HepG2 (cell line): ENCODE measurements around the gene RAB3A.
A peak's percentile ranks its signal among the peaks of the same experiment; 100 is the strongest.

ENCODE experiments used
- ATF4 ChIP-seq, 2 experiments: fragments of 450-650 bp in 1 of 2; sonication (generic) in 1 of 2; formaldehyde crosslinking; IDR thresholded peaks; 2 replicates each; pipeline versions ENCODE4 v1.5.0 to v1.8.0; 2020 to 2022; ENCODE audit warnings: mild to moderate bottlenecking in 1 of 2, missing genetic modification reagents in 1 of 2
- ATF7-NPFF ChIP-seq: sonication (generic); formaldehyde crosslinking; IDR thresholded peaks from 2 replicates; pipeline ENCODE4 v1.8.1; 2023; ENCODE audit warnings: mild to moderate bottlenecking, low read depth, missing genetic modification reagents, moderate library complexity
- CTCF ChIP-seq: sonication (generic); formaldehyde crosslinking; IDR thresholded peaks from 2 replicates; pipeline ENCODE4 v1.5.0; 2020; ENCODE audit warnings: mild to moderate bottlenecking, missing genetic modification reagents, moderate library complexity
- FOSL1 ChIP-seq: sonication (generic); formaldehyde crosslinking; IDR thresholded peaks from 2 replicates; pipeline ENCODE4 v1.9.0; 2021; ENCODE audit warnings: missing genetic modification reagents, borderline replicate concordance
- MAFG ChIP-seq: sonication (generic); formaldehyde crosslinking; IDR thresholded peaks from 2 replicates; pipeline ENCODE4 v1.5.1; 2020; ENCODE audit warnings: mild to moderate bottlenecking, missing genetic modification reagents
- PAWR ChIP-seq: sonication (generic); formaldehyde crosslinking; IDR thresholded peaks from 2 replicates; pipeline ENCODE4 v1.4.0; 2020; ENCODE audit warnings: missing genetic modification reagents, mild to moderate bottlenecking, borderline replicate concordance
- ZFX ChIP-seq: sonication (generic); formaldehyde crosslinking; IDR thresholded peaks from 2 replicates; pipeline ENCODE4 v1.4.0; 2020; ENCODE audit warnings: mild to moderate bottlenecking, low read depth, missing genetic modification reagents, moderate library complexity

GRCh38 chr19:18232540-18233223 lies 28.8 kb upstream of the RAB3A start:
- TF ChIP-seq ATF7-NPFF: no peak
- no peak for TF ChIP-seq FOSL1 (CRISPR knock-in tag)
- TF ChIP-seq CTCF: peak; percentile 43
- no peak for TF ChIP-seq ZFX (CRISPR knock-in tag)
- no peak for TF ChIP-seq MAFG (CRISPR knock-in tag)
- TF ChIP-seq ATF4 (CRISPR knock-in tag; IDR thresholded peaks at IDR 0.05): no peak
- TF ChIP-seq PAWR (CRISPR knock-in tag): no peak
